Measurements from ENCODE around the gene MAST3.
"Not testable (repeated sequence)": the region's sequence is repeated elsewhere in the genome, so short reads cannot be mapped to it uniquely, and the experiment has no call there.

MAST3 gene

DNA sequence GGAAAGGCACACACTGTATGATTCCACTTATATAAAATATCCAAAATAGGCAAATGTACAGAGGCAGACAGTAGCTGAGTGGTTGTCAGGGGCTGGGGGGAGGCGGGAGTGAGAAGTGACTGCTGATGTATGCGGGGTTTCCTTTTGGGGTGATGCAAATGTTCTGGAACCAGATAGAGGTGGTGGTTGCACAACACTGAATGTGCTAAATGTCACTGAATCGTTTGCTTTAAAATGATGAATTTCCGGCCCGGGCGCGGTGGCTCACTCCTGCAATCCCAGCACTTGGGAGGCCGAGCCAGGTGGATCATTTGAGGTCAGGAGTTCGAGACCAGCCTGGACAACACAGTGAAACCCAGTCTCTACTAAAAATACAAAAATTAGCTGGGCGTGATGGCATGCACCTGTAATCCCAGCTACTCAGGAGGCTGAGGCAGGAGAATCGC, 8.5 kb upstream of the MAST3 start:
- not testable (repeated sequence) for DNase-seq

- DNase-seq: peak; percentile 90
These were observed 7.9 kb upstream of the MAST3 start for GRCh38 chr19:18089726-18090125.

GRCh38 chr19:18090545-18091216, 6.9 kb upstream of the MAST3 start:
- peak; percentile 14 for DNase-seq

- DNase-seq: peak; percentile 40
These were observed 6.4 kb upstream of the MAST3 start for GRCh38 chr19:18091217-18091608.

DNA sequence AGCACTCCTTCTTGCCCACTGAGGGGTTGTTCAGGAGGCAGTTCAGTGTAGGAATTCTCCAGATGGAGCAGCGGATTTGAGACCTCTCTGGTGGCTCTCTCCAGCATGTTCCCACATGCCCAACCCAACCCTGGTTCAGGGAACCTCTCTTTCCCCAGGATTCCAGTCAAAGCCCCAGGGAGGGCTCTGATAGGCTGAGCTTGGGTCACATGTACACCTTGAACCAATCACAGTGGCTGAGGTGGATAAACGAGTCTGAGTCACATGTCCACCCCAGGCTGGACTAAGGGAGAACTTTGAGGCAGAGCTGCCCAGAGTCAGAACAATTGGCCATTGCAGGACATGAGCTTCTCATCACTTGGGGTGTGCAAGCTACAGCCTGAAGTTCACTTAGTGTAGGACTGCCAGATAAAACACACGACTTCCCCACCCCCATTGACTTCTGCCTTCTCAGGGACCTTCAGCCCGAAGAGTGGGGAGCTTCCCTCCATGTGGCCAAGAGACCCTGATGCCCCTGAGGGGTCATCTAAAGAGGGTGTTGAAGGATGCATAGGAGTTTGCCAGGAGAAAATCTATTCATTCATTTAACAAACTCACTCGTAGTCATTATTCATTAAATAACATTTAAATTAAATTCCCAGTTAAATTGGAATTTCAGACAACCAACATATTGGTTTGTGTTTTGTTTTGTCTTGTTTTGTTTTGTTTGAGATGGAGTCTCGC, 4.0 kb upstream of the MAST3 start:
- DNase-seq: no peak

GRCh38 chr19:18096258-18096657, 1.3 kb upstream of the MAST3 start:
- no peak for DNase-seq

- DNase-seq: no peak
These were observed 664 bp downstream of the MAST3 start for GRCh38 chr19:18097993-18098890.

DNA sequence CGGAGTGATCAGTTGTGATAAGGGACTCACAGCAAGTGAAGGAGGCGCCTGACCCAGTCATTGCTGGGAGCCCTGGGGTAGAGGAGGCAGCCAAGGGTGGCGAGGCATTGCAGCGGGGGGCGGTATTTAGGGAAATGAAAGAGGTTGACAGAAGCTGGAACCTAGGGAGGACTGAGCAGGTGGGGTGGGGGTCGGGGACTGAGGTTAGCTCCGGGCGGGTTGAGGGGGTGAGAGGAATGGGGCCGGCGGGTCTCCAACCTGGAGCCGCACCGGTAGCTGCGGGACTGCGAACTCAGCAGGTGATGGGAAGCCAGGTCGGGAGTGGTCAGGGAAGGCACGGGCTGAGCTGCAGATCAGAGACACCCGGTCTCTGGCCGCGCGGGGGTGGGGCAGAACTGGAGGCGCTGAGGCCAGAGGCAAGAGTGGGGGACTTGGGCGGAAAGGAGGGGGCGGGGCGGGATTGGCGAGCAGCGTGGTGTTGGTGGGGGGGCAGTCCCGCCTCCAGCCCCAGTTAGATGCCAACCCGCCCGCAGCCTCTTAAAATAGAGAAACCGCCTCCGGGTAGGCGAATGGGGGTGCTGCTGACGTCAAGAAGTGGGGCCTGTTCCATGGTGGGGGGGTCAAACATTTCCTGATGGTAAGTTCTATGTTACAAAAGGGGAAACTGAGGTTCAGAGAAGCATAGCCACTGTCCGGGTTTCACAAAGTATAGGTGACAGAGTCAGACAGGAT, 1.5 kb downstream of the MAST3 start:
- DNase-seq: no peak

- no peak for DNase-seq
These were observed 2.0 kb downstream of the MAST3 start for GRCh38 chr19:18099623-18099995.

- peak; percentile 38 for DNase-seq
These were observed 3.1 kb downstream of the MAST3 start for GRCh38 chr19:18100710-18101109.

DNA sequence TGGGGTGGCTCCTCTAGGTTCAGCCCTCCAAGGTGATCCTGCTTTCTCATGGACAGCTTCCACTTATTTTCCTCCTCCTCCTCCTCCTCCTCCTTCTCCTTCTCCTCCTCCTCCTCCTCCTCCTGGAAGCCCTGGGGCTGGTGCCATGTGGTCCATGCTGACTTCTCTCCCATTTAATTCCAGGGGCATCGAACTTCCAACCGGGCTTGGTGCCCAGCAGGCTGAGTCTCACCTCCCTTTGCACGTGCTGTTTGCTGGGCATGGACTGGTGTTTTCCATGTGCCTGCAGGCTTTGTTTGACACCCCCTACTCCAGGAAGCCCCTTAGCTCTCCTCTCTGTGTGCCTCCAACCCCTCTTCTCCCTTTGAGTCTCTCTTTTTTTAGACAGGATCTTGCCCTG, 3.7 kb downstream of the MAST3 start:
- no peak for DNase-seq

DNA sequence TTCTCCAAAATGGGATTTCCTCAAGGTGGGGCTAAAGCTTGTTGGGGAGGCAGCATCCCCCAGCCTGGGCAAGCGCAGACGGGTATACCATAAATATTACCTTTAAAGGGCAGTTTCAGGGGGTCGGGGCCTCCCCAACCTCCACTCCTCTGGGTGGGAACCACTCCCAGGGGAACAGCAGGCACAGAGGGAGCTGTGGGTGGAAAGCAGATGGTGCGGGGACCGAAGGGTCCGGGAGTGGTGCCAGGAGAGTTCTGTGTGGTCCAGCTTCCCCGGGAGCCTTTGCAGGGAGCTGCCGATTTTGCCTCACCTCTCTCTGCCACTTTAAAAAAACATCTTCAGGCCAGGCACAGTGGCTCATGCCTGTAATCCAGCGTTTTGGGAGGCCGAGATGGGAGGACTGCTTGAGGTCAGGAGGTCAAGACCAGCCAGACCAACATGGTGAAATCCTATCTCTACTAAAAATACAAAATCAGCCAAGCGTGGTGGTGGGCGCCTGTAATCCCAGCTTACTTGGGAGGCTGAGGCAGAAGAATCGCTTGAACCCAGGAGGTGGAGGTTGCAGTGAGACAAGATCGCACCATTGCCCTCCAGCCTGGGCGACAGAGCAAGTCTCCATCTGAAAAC, 5.5 kb downstream of the MAST3 start:
- DNase-seq: no peak

DNA sequence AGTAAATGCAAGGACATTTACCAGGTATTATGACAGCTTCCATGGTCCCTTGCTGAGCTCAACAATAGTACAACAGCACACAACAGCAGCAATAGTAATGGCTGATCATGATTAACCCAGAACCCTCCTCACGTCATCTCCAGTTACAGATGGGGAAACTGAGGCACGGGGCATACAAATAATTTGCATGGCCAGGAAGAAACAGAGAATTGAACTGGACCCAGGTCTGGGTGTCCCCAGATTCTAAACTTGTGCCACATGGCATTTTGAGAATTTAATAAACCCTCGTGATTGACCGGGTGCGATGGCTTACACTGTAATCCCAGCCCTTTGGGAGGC, 7.2 kb downstream of the MAST3 start:
- DNase-seq: no peak

DNA sequence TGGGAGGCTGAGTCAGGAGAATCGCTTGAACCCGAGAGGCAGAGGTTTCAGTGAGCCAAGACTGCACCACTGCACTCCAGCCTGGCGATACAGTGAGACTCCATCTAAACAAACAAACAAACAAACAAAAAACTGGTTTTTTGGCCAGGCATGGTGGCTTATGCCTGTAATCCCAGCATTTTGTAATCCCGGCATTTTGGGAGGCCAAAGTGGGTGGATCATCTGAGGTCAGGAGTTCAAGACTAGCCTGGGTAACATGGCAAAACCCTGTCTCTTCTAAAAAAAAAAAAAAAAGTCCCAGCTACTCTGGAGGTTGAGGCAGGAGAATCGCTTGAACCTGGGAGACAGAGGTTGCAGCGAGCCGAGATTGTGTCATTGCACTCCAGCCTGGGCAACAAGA, 7.7 kb downstream of the MAST3 start:
- DNase-seq: not testable (repeated sequence)

DNA sequence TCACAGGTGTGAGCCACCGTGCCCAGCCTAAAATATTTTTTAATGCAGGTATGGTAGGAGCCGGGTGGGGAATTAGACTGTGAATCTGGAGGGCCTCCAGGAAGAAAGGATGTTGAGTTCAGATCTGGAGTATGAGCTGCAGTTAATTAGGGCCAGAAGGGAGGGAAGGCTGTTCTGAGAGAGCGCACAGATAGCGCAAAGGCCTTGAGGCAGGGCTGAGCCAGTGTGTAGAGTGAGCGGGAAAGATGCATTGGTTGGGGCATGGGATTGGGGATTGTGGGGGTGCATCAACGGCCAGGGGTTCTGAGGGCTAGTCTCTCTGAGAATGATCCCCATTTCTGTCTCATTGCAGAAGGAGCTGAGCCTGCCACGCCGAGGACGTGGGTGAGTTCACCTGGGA, 9.7 kb downstream of the MAST3 start:
- no peak for DNase-seq

DNA sequence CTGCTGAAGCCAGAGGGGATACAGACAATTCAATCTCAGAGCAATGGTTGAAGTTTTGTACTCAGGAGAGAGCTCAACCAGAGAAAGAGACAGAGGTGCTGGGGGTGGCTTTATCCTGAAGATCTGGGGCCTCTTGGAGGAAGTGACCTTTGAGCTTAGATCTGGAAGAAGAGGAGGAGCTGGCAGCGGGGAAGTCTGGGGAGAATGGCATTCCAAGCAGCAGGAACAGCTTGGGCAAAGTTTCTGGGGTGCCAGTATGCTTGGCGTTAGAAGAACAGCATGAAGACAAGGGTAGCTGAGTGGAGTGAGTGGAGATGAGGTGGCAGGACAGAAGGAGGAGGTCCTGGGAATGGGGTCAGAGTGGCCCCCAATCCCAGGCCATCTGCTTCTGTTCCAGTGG, 11.3 kb downstream of the MAST3 start:
- DNase-seq: no peak

GRCh38 chr19:18109341-18109732, 11.8 kb downstream of the MAST3 start:
- no peak for DNase-seq

- DNase-seq: peak; percentile 18
These were observed 12.4 kb downstream of the MAST3 start for GRCh38 chr19:18109733-18110608.

DNA sequence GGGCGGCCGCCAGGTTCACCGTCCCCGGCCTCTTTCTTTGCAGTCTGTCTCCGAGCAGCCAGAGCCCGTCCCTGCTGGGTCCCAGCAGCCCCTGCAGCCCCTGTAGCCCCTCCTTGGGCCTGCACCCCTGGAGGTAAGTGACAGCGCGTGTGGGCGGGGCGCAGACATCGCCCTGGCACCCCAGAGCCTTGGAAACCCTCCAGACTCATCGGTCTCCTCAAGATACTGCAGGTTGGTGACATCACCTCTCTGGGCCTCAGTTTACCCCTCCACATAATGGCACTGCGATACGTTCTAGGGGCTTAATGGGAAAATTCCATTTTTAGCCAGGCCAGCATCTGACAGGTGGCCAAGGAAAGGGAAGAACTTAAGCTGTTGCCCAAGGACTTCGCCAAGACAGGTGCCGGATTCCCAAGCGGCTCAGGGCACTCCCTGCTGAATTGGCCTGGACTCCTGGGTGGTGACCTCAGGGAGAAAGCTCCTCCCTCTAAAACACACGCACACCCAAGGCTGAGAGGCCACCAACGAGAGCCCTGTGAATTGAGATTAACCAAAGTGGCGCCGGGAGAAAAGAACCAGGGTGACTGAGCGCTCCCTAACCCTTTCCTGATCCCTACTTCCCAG, 13.1 kb downstream of the MAST3 start:
- no peak for DNase-seq

DNA sequence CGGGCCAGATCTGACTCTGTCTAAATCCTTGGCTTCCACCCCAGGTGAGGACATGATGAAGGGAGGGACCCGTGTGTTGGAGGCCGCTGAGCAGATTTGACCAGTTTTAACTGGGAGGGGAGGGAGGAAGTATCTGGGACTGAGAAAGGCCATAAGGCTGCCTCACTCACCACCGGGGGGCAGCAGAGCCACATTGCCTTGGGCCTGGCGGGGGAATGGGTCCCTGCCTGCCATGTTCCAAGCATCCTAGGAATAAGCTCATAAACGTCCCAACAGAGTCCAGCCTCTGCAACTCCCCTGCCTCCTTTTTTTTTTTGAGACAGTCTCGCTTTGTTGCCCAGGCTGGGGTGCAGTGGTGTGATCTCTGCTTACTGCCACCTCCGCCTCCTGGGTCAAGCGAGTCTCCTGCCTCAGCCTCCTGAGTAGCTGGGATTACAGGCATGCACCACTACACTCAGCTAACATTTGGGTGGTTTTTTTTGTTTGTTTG, 15.5 kb downstream of the MAST3 start:
- DNase-seq: peak; percentile 88

GRCh38 chr19:18113827-18114226, 16.2 kb downstream of the MAST3 start:
- DNase-seq: no peak
